Karpas-422 (cell line): Measurements from ENCODE around the gene SCUBE1. TPM values are rescaled to one million over a fixed set of nuclear protein-coding genes. Genes with fewer than 3 reads are reported as not detected.

Experiments used
- DNase-seq: peaks from one replicate; pipeline ENCODE4 v3.0.0-alpha.2; 2015
- H2AFZ ChIP-seq: fragments of 200-600 bp; sonication (generic); 2 replicates; pipeline ENCODE4 v1.6.1; 2014; ENCODE audit warnings: antibody characterized with exemption, low read length, mixed read lengths
- H3K27ac ChIP-seq: fragments of 200-600 bp; sonication (generic); 2 replicates; pipeline ENCODE4 v1.5.1; 2014; ENCODE audit warnings: mild to moderate bottlenecking, low read length, moderate library complexity
- H3K27me3 ChIP-seq: fragments of 200-600 bp; sonication (generic); 2 replicates; pipeline ENCODE4 v1.6.1; 2014; ENCODE audit warnings: low read length, mixed read lengths
- H3K36me3 ChIP-seq: fragments of 200-600 bp; sonication (generic); 2 replicates; pipeline ENCODE4 v1.6.1; 2014; ENCODE audit warnings: low read length, mixed read lengths; ENCODE audit not compliant: insufficient read depth
- H3K4me1 ChIP-seq: fragments of 200-600 bp; sonication (generic); 2 replicates; pipeline ENCODE4 v1.6.1; 2014; ENCODE audit warnings: mild to moderate bottlenecking, low read length, mixed read lengths
- H3K4me2 ChIP-seq: fragments of 200-600 bp; sonication (generic); 2 replicates; pipeline ENCODE4 v1.6.1; 2014; ENCODE audit warnings: low read length, low read depth, mild to moderate bottlenecking; ENCODE audit not compliant: poor library complexity, severe bottlenecking
- H3K4me3 ChIP-seq: fragments of 200-600 bp; sonication (generic); 2 replicates; pipeline ENCODE4 v1.5.1; 2014; ENCODE audit warnings: mild to moderate bottlenecking, antibody characterized with exemption, low read length, mixed read lengths
- H3K79me2 ChIP-seq: fragments of 200-600 bp; sonication (generic); 2 replicates; pipeline ENCODE4 v1.6.1; 2014; ENCODE audit warnings: mild to moderate bottlenecking, low read length, mixed read lengths
- H3K9ac ChIP-seq: fragments of 200-600 bp; sonication (generic); 2 replicates; pipeline ENCODE4 v1.6.0; 2014; ENCODE audit warnings: low read length
- H3K9me2 ChIP-seq: fragments of 200-600 bp; sonication (generic), shearing (Covaris generic); replicated peaks from 2 replicates; pipeline ENCODE4 v1.6.0; 2014; ENCODE audit warnings: mild to moderate bottlenecking, low read length, moderate library complexity; ENCODE audit not compliant: insufficient read depth
- H3K9me3 ChIP-seq: fragments of 300-700, 200-600 bp; sonication (generic); 2 replicates; pipeline ENCODE4 v1.6.1; 2014; ENCODE audit warnings: low read length, mixed read lengths
- H4K20me1 ChIP-seq: fragments of 200-600 bp; sonication (generic); 2 replicates; pipeline ENCODE4 v1.6.1; 2014; ENCODE audit warnings: mild to moderate bottlenecking, antibody characterized with exemption, low read length, low read depth; ENCODE audit not compliant: insufficient read depth
- total RNA-seq: library from RNA; depleted of rRNA; stranded (reverse); fragments of >200 nt; shearing (Covaris generic); gene quantifications from 2 replicates; pipeline ENCODE4 v1.2.3, GENCODE V29; 2014; ENCODE audit warnings: low replicate concordance

Gene SCUBE1
- total RNA-seq, 1 experiment from 2014 or later: not detected

GRCh38 chr22:43246188-43246587 is 97.0 kb downstream of the SCUBE1 start:
- Histone ChIP-seq H2AFZ (no peak overlapping the region), H3K9ac (no peak overlapping the region), H3K4me2 (no peak overlapping the region), H3K9me2 (no peaks in the 10 kb centered on the region), H4K20me1 (0 out of 2 replicates have a peak, but pooled peaks cover 3% of the 10 kb centered on the region), H3K36me3 (no peaks in the 10 kb centered on the region), H3K4me3 (no peak overlapping the region), H3K79me2 (no peaks in the 10 kb centered on the region), H3K4me1 (no peaks in the 10 kb centered on the region), H3K9me3 (no peaks in the 10 kb centered on the region), H3K27ac (no peak overlapping the region), H3K27me3 (no peaks in the 10 kb centered on the region)
- no peak for DNase-seq

- no peak for DNase-seq
- H3K36me3 ChIP-seq: no peaks in the 10 kb centered on the region
- H3K9me2 ChIP-seq: no peaks in the 10 kb centered on the region
- H3K4me1 ChIP-seq: no peaks in the 10 kb centered on the region
- no peaks in the 10 kb centered on the region for H3K27me3 ChIP-seq
- no peak overlapping the region for H3K9ac ChIP-seq
- no peak overlapping the region for H3K4me2 ChIP-seq
- no peaks in the 10 kb centered on the region for H3K9me3 ChIP-seq
- H4K20me1 ChIP-seq: 0 out of 2 replicates have a peak, but pooled peaks cover 3% of the 10 kb centered on the region
- H2AFZ ChIP-seq: no peak overlapping the region
- no peaks in the 10 kb centered on the region for H3K79me2 ChIP-seq
- no peak overlapping the region for H3K4me3 ChIP-seq
- H3K27ac ChIP-seq: no peak overlapping the region
These were observed 97.5 kb downstream of the SCUBE1 start for GRCh38 chr22:43245717-43246116.

GRCh38 chr22:43244803-43245527 is 98.2 kb downstream of the SCUBE1 start:
- Histone ChIP-seq H3K9me2 (no peaks in the 10 kb centered on the region), H3K27ac (no peak overlapping the region), H3K27me3 (no peaks in the 10 kb centered on the region), H3K79me2 (no peaks in the 10 kb centered on the region), H3K4me1 (no peaks in the 10 kb centered on the region), H3K4me3 (no peak overlapping the region), H3K36me3 (no peaks in the 10 kb centered on the region), H4K20me1 (no peaks in the 10 kb centered on the region), H3K9ac (no peak overlapping the region), H2AFZ (no peak overlapping the region), H3K4me2 (no peak overlapping the region), H3K9me3 (no peaks in the 10 kb centered on the region)
- no peak for DNase-seq

GRCh38 chr22:43244402-43244801 is 98.8 kb downstream of the SCUBE1 start:
- Histone ChIP-seq H3K9me3 (no peaks in the 10 kb centered on the region), H3K4me2 (no peak overlapping the region), H3K79me2 (no peaks in the 10 kb centered on the region), H3K36me3 (no peaks in the 10 kb centered on the region), H3K9ac (no peak overlapping the region), H3K9me2 (no peaks in the 10 kb centered on the region), H3K27ac (no peak overlapping the region), H3K4me1 (no peaks in the 10 kb centered on the region), H4K20me1 (no peaks in the 10 kb centered on the region), H3K27me3 (no peaks in the 10 kb centered on the region), H2AFZ (no peak overlapping the region), H3K4me3 (no peak overlapping the region)
- no peak for DNase-seq

GRCh38 chr22:43243324-43243723 is 99.8 kb downstream of the SCUBE1 start:
- Histone ChIP-seq H4K20me1 (no peaks in the 10 kb centered on the region), H3K9me3 (no peaks in the 10 kb centered on the region), H3K27me3 (no peaks in the 10 kb centered on the region), H3K4me3 (no peak overlapping the region), H3K36me3 (no peaks in the 10 kb centered on the region), H3K9ac (no peak overlapping the region), H2AFZ (no peak overlapping the region), H3K27ac (no peak overlapping the region), H3K9me2 (no peaks in the 10 kb centered on the region), H3K4me2 (no peak overlapping the region), H3K4me1 (no peaks in the 10 kb centered on the region), H3K79me2 (no peaks in the 10 kb centered on the region)
- DNase-seq: no peak

- Histone ChIP-seq H3K4me2 (no peak overlapping the region), H3K4me1 (no peaks in the 10 kb centered on the region), H3K27me3 (no peaks in the 10 kb centered on the region), H3K27ac (no peak overlapping the region), H4K20me1 (no peaks in the 10 kb centered on the region), H2AFZ (no peak overlapping the region), H3K9ac (no peak overlapping the region), H3K4me3 (no peak overlapping the region), H3K9me2 (no peaks in the 10 kb centered on the region), H3K9me3 (no peaks in the 10 kb centered on the region), H3K79me2 (no peaks in the 10 kb centered on the region), H3K36me3 (no peaks in the 10 kb centered on the region)
- no peak for DNase-seq
These were observed 100.5 kb downstream of the SCUBE1 start for GRCh38 chr22:43242627-43243026.

- no peak for DNase-seq
- Histone ChIP-seq H3K36me3 (no peaks in the 10 kb centered on the region), H3K27me3 (no peaks in the 10 kb centered on the region), H3K9ac (no peak overlapping the region), H3K79me2 (no peaks in the 10 kb centered on the region), H3K4me2 (no peak overlapping the region), H2AFZ (no peak overlapping the region), H3K9me3 (no peaks in the 10 kb centered on the region), H4K20me1 (no peaks in the 10 kb centered on the region), H3K4me3 (no peak overlapping the region), H3K4me1 (no peaks in the 10 kb centered on the region), H3K27ac (no peak overlapping the region), H3K9me2 (no peaks in the 10 kb centered on the region)
These were observed 101.3 kb downstream of the SCUBE1 start for GRCh38 chr22:43241699-43242386.

GRCh38 chr22:43241138-43241597 is 102.0 kb downstream of the SCUBE1 start:
- no peak overlapping the region for H3K9ac ChIP-seq

More at GRCh38 chr22:43241138-43241597, 102.0 kb downstream of the SCUBE1 start:
- Histone ChIP-seq H3K9me3 (no peaks in the 10 kb centered on the region), H4K20me1 (no peaks in the 10 kb centered on the region), H3K27me3 (no peaks in the 10 kb centered on the region), H3K4me3 (no peak overlapping the region), H3K4me2 (no peak overlapping the region), H3K27ac (no peak overlapping the region), H3K9me2 (no peaks in the 10 kb centered on the region), H3K4me1 (no peaks in the 10 kb centered on the region), H2AFZ (no peak overlapping the region), H3K36me3 (no peaks in the 10 kb centered on the region), H3K79me2 (no peaks in the 10 kb centered on the region)
- no peak for DNase-seq
